Tibial artery (tissue), 4 donors: ENCODE measurements around the gene KRTAP10-9.
"Not testable (repeated sequence)": the region's sequence is repeated elsewhere in the genome, so short reads cannot be mapped to it uniquely, and the experiment has no call there.

Experiments used
- DNase-seq, 2 donors: peaks; one replicate each; pipeline ENCODE4 v3.0.0-alpha.2; 2019
- H3K27ac ChIP-seq, 2 donors: fragments of 200-600 bp; sonication (generic) in 1 of 2; 1 replicate in 1 of 2; 2 replicates in 1 of 2; pipeline ENCODE4 v1.5.1; 2018 to 2019; ENCODE audit warnings: mild to moderate bottlenecking in 1 of 2
- H3K27me3 ChIP-seq, 2 donors: fragments of 200-600 bp; sonication (generic) in 1 of 2; one replicate each; pipeline versions ENCODE4 v1.5.1 to v1.6.0; 2016 to 2019
- H3K36me3 ChIP-seq, 3 donors: fragments of 200-600 bp; sonication (generic) in 2 of 3; one replicate each; pipeline ENCODE4 v1.5.1; 2016 to 2019; ENCODE audit warnings: mild to moderate bottlenecking in 2 of 3
- H3K4me1 ChIP-seq, 4 donors: fragments of 200-600 bp; sonication (generic) in 2 of 4; 1 replicate in 3 of 4; 2 replicates in 1 of 4; pipeline ENCODE4 v1.5.1; 2016 to 2019
- H3K4me3 ChIP-seq, 2 donors: fragments of 200-600 bp; sonication (generic) in 1 of 2; 1 replicate in 1 of 2; 2 replicates in 1 of 2; pipeline ENCODE4 v1.5.1; 2018 to 2019; ENCODE audit warnings: mild to moderate bottlenecking in 2 of 2
- H3K9me3 ChIP-seq, 3 donors: fragments of 200-600 bp; sonication (generic) in 1 of 3; one replicate each; pipeline ENCODE4 v1.5.1; 2016 to 2019
- intact Hi-C: fragments of 100-400 bp; cut with DNase I; formaldehyde crosslinking; loops from one replicate; pipeline ENCODE4 v1.15.0; 2023; ENCODE audit warnings: low total_unique reads
- TF ChIP-seq, protein P1 (sequence below), 2 experiments: fragments of 200-600 bp in 1 of 2; fragments of 450-650 bp in 1 of 2; IDR thresholded peaks; one replicate each; pipeline ENCODE4 v1.5.1; 2017 to 2019; ENCODE audit warnings: antibody characterized with exemption in 2 of 2, mild to moderate bottlenecking in 1 of 2, moderate library complexity in 1 of 2

Gene KRTAP10-9

DNA sequence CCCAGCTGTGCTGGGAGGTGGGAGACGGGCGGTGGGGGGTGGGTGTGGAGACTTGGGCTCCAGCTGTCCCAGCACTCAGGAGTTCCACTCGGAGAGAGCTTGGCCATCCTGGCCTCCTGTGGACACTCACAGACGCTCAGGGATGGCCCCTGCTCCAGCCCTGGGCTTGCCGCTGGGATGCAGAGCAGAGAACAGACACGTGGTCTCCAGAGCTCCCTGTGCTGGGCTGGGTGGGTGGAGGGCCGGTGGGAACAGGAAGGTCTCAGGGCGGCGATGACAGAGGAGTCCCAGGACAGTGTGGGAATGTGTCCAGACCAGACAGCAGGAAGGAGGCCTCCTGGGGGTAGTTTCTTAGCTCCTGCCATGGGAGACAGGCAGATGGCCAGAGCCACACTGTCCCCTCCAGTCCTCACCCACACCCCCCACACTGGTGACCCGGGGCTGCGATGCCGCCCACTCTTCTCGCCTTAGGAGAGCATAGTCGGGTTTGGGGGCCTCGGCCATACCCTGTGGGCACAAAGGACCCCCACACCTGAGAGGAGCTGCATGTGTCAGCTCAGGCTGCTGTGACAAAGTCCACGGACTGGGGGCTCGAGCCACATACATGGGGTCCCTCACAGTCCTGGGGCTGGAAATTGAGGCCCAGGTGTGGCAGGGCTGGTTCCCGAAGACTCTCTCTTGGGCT is 2.0 kb downstream of the KRTAP10-9 start:
- peaks cover 0 to 27% of the 10 kb centered on the region in 2 donors for H3K27me3 ChIP-seq
- no peaks in the 10 kb centered on the region for H3K4me1 ChIP-seq
- no peaks in the 10 kb centered on the region for H3K36me3 ChIP-seq
- no peak overlapping the region for H3K27ac ChIP-seq
- H3K9me3 ChIP-seq, result peaks cover 7 to 36% (median 30%) of the 10 kb centered on the region in 3 donors
- H3K4me3 ChIP-seq, result no peak overlapping the region
- no peak for DNase-seq
- intact Hi-C loops, result no loop called here
- TF ChIP-seq, protein P1, sequence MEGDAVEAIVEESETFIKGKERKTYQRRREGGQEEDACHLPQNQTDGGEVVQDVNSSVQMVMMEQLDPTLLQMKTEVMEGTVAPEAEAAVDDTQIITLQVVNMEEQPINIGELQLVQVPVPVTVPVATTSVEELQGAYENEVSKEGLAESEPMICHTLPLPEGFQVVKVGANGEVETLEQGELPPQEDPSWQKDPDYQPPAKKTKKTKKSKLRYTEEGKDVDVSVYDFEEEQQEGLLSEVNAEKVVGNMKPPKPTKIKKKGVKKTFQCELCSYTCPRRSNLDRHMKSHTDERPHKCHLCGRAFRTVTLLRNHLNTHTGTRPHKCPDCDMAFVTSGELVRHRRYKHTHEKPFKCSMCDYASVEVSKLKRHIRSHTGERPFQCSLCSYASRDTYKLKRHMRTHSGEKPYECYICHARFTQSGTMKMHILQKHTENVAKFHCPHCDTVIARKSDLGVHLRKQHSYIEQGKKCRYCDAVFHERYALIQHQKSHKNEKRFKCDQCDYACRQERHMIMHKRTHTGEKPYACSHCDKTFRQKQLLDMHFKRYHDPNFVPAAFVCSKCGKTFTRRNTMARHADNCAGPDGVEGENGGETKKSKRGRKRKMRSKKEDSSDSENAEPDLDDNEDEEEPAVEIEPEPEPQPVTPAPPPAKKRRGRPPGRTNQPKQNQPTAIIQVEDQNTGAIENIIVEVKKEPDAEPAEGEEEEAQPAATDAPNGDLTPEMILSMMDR (IDR thresholded peaks at IDR 0.05), result no peak

DNA sequence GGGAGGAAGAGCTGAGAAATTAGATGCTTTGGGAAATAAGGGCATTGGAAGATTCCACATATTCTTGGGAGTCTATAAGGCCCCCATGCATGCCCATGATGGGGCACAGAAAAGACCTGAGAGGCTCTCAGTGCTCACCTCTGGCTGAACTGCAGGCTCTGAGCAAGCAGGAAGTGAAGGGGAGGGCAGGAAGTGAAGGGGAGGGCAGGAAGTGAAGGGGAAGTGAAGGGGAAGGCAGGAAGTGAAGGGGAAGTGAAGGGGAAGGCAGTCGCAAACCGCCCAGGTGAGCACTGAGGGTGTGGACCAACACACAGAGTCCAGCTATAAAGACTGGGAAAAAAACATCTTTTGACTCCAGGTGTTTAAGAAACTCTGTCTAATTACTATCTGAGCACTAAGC is 3.5 kb downstream of the KRTAP10-9 start:
- DNase-seq, result no peak
- Histone ChIP-seq H3K27me3 (peaks cover 0 to 27% of the 10 kb centered on the region in 2 donors), H3K36me3 (no peaks in the 10 kb centered on the region), H3K9me3 (peaks cover 7 to 30% (median 27%) of the 10 kb centered on the region in 3 donors), H3K4me3 (no peak overlapping the region), H3K4me1 (no peaks in the 10 kb centered on the region), H3K27ac (no peak overlapping the region)
- TF ChIP-seq, protein P1 (IDR thresholded peaks at IDR 0.05), result no peak
- intact Hi-C loops, result no loop called here

DNA sequence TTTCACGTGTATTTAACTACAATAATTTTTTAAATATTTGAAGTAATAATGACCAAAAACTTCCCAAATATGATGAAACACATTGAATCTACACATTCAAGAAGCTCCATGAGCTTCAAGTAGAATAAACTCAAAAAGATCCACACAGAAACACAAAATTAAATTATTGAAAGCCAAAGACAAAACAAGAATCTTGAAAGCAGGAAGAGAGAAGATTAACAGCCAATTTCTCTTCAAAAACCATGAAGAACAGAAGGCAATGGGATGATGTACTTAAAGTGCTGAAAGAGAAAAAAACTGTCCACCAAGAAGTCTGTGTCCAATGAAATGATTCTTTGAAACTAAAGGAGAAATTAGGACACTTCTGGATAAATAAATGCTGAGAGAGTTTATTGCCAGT is 5.2 kb downstream of the KRTAP10-9 start:
- Histone ChIP-seq H3K27ac (no peak overlapping the region), H3K27me3 (peaks cover 0 to 19% of the 10 kb centered on the region in 2 donors), H3K4me3 (no peak overlapping the region), H3K4me1 (no peaks in the 10 kb centered on the region), H3K36me3 (no peaks in the 10 kb centered on the region), H3K9me3 (peaks cover 7 to 30% (median 27%) of the 10 kb centered on the region in 3 donors)
- intact Hi-C loops, result no loop called here
- no peak for DNase-seq
- TF ChIP-seq, protein P1 (IDR thresholded peaks at IDR 0.05), result no peak

DNA sequence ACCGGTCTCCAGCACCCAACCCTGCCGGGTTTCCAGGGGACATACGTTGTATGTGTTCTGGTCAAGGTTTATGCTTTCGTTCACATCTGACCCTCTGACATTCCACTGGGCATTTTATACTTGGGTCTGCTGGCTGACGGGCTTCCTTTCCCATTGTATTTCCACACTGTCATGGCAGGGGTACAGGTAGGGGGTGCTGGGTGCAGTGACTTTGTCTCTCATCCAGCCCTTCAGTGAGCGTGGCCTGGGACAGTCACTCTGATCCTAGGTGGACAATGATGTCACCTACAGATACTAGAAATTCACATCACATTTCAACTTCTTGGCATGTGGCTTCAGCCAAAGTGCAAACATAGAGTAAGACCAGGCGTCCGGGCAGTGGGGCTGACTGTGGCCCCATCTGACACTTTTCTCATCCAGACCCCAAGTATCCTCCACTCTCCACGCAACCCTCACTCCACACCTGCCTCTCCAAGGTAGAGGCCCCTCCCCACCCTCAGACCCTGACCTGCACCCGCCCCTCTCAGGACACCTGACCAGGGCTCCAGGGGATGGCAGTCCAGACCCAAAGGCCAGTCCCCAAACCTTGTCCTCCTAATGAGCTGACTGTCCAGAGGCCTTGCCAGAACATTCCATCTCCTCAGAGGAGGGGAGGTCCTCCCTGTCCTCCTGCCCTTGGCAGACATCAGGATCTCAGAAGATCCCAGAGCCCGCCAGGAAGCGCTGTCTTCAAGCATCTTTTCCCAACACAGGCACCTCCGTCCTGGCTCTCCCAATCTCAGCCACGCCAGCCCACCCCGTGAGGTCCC is 9.5 kb downstream of the KRTAP10-9 start:
- DNase-seq, result no peak
- Histone ChIP-seq H3K27me3 (peaks cover 0 to 25% of the 10 kb centered on the region in 2 donors), H3K4me1 (no peaks in the 10 kb centered on the region), H3K4me3 (no peak overlapping the region), H3K9me3 (peaks cover 1 to 26% (median 11%) of the 10 kb centered on the region in 3 donors), H3K27ac (no peak overlapping the region), H3K36me3 (no peaks in the 10 kb centered on the region)
- intact Hi-C loops, result no loop called here
- TF ChIP-seq, protein P1 (IDR thresholded peaks at IDR 0.05), result no peak

DNA sequence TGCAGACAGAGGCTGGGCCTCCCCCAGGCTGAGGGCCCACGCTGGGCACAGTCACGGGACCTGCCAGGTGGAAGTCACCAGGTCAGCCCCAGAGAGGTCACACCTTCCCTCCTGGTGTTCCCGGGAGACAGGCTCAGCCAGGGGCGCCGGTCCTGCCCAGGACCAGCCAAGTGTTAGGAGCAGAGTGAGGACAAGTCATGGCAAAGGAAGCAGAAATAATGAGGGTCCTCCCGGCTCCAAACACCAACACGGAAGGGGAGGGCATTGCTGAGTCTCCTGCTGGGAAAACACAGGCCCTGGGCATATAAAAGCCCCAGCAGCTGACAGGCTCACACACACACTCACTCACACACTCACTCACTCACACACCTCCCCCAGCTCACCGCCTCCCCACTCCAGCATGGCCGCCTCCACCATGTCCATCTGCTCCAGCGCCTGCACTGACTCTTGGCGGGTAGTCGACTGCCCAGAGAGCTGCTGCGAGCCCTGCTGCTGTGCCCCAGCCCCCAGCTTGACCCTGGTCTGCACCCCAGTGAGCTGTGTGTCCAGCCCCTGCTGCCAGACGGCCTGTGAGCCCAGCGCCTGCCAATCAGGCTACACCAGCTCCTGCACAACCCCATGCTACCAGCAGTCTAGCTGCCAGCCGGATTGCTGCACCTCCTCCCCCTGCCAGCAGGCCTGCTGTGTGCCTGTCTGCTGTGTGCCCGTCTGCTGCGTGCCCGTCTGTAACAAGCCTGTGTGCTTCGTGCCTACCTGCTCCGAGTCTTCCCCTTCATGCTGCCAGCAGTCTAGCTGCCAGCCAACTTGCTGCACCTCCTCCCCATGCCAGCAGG is 10.3 kb downstream of the KRTAP10-9 start, which contains the start of gene KRTAP10-10:
Gene KRTAP10-10 (plus strand): TSS at position 339 of the 833 bp plus-strand sequence. CDS start 62 bp downstream, at position 401.
- peaks cover 0 to 19% (median 3%) of the 10 kb centered on the region in 3 donors for H3K9me3 ChIP-seq
- H3K4me3 ChIP-seq, result no peak within 1 kb of the TSS
- H3K4me1 ChIP-seq, result no peaks in the 10 kb centered on the region
- peaks cover 0 to 25% of the 10 kb centered on the region in 2 donors for H3K27me3 ChIP-seq
- H3K36me3 ChIP-seq, result no peaks in the 10 kb centered on the region
- DNase-seq, result no peak
- intact Hi-C loops, result no loop called here
- no peak within 1 kb of the TSS for H3K27ac ChIP-seq
- TF ChIP-seq, protein P1 (IDR thresholded peaks at IDR 0.05), result no peak

DNA sequence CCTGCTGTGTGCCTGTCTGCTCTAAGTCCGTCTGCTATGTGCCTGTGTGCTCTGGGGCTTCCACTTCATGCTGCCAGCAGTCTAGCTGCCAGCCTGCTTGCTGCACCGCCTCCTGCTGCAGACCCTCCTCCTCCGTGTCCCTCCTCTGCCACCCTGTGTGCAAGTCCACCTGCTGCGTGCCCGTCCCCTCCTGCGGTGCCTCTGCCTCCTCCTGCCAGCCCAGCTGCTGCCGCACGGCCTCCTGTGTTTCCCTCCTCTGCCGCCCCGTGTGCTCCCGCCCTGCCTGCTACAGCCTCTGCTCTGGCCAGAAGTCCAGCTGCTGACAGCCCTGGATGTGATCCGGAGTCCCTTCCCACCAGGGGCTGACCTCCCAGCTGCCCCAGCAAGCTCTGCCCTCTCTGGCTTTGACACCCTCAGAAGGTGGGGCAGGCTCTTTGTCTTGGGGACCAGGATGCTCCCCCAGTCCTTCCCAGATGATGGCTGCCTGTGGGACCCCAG is 11.0 kb downstream of the KRTAP10-9 start:
- H3K27me3 ChIP-seq, result peaks cover 0 to 25% of the 10 kb centered on the region in 2 donors
- H3K9me3 ChIP-seq, result peaks cover 0 to 13% (median 0%) of the 10 kb centered on the region in 3 donors
- H3K4me1 ChIP-seq, H3K27ac ChIP-seq, intact Hi-C loops, DNase-seq, H3K36me3 ChIP-seq, H3K4me3 ChIP-seq: not testable (repeated sequence)

DNA sequence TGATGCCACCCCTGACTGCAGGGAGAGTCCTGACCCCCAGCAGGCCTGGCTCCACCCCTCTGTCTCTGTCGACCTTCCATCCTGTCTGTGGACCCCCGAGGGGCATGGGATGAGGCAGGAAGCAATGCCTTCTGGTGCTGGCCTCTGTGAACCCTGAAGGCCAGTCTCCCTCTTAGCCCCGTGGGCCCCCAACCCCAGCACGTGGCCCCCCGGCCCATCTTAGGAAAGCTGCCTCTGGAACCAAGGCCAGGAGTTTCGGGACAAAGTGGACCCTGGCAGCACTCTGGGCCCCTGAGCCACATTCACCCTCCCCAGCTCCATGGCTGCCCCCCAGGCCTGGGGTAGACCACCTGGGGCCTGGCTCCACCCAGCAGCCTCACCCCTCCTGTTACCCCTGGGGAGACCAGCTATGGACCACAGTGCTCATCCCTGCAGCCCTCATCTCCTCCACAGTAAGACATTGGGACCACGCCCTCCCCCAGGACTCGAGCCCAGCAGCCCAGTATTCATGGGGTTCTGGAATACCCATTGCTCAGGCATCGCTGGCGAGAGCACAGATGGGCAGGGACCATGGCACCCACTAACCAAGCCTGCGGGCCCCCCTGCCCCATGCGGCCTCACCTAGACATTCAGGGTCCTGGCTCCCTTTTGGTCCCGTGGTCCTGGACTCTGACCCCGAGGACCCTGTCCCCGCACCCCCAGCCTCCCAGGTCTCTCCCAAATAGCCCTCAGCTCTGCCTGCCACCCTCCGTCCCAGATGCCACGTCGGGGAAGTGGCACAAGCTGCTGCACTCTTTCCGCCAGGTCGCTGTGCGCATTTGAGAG is 11.8 kb downstream of the KRTAP10-9 start:
- H3K4me3 ChIP-seq, DNase-seq, H3K27ac ChIP-seq, H3K4me1 ChIP-seq, H3K36me3 ChIP-seq, intact Hi-C loops: not testable (repeated sequence)
- peaks cover 0 to 11% (median 0%) of the 10 kb centered on the region in 3 donors for H3K9me3 ChIP-seq
- peaks cover 0 to 25% of the 10 kb centered on the region in 2 donors for H3K27me3 ChIP-seq
